ENCODE data around the gene PMVK.

The PMVK gene

DNA sequence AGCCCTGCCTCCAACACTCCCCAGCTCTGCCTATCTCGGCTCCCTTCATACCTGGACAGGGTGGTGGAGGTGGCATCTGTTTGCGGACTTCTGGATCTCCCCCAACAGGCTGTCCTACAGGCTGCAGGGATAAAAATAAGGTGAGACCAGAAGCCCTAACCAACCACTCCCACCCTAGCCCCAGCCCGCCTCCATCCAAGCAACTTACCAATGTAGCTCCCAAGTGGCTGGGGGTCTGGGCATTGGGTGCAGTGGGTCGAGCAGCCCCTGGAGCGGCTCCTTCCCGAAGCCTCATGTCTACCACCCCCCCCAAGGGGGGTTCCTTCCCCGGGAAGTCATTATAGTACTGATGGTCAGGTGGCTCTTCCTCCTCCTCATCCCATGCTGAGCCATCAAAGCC, 29.6 kb upstream of the PMVK start:
- no peak for DNase-seq (ENCODE audit: low spot score)

DNA sequence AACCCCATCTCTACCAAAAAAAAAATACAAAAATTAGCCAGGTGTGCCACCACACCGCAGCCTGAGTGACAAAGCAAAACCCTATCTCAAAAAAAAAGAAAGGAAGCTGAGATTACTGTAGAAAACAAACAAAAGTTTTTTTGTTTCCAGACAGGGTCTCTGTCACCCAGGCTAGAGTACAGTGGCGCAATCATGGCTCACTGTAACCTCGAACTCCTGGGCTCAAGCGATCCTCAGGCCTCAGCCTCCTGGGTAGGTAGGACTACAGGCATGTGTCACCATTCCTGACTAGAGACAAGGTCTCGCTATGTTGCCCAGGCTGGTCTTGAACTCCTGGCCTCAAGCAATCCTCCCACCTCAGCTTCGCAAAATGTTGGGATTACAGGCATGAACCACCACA, 27.8 kb upstream of the PMVK start:
- no peak for DNase-seq (ENCODE audit: low spot score)

DNA sequence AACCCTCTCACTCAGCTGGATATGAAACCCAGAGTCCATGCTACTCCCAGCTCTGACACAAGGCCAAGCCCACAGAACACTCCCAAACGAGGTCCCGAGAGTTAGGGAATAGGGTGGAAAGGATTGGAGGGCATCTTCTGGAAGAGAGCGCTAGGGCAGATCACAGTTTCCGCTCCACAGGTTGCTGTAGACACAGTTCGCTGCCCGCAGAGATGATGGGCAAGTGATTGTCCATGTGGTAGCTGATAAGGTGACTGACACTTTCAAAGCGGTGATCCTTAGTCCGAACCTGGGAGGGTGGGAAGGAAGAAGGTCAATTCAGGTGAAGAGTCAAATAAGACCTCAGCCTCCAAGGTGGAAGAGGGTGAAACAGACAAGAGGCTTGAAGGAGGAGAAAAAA, 27.1 kb upstream of the PMVK start:
- DNase-seq (ENCODE audit: low spot score): no peak

DNA sequence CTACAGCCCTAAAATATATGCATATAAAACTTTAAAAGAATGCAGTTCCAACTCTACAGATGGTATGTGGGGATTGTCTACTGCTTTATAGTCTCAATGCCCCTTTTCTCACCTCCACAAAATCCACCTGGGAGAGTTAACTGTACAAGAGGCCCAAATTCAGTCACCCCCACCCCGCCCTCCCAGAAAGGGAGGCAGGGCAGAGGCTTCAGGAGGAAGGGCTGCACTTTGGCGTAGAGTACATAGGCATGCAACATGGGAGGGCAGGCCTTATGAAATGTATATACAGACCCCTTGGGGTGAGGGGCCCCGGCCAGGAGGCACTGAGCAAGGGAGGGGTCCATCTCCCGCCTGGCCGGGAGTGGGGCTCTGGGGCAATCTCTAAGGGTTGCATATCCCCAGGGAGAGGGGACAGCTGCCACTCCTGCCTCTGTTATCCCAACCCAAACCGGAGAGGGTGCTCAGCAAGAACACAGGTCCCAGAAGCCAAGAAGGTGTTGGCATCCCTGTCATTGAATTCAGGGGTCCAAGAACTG, 26.3 kb upstream of the PMVK start:
- no peak for DNase-seq (ENCODE audit: low spot score)

- no peak for DNase-seq (ENCODE audit: low spot score)
Observed at GRCh38 chr1:154962156-154962749, 25.7 kb upstream of the PMVK start.

DNA sequence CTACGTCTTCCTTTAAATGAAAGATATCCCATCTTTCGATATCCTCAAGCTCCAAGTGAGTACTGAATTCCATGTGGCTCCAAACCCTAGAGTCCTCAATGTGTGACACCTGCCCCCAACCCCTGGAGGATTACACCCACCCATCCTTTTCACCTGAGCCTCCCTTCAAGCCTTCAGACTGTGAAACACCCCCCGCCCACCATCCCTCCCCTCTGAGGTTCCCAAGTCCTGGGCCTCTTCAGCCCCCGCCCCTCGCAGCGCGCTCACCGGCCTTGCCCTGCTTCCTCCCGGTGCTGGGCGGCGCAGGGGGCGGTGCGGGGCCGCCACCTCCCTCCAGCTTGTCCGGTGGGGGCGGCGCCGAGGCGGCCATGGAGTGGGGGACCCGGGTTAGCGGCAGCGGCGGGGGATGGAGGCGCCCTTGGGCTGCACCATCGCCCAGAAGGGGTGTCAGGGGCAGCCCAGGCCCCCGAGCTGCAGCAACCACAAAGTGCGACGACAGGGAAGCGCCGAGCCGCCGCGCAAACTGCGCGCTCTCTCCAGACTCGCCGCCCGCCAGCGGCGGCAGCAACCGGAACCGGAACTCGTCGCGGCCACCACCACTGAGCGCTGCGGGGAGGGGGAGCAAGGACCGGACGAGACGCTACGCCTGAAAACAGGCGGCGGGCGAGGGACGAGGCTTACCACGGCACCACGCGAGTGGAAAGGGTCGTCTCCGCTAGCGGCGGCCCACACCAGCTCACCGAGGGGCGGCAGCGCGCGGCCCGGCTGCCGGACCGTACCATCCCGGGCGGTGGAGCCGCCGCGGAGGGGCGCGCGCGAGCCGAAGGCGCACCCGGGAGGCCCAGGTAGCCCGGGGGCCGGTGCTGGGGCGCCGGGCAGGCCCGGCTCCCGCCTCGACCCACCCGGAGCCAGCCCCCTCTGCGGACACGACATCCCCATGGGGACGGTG, 25.0 kb upstream of the PMVK start, which contains the start of gene PYGO2:
Gene PYGO2, minus strand, starts transcription at position 576 of the 949 bp plus-strand sequence. Its CDS starts 206 bp downstream, at position 370.
- DNase-seq (ENCODE audit: low spot score): peak; percentile 87

DNA sequence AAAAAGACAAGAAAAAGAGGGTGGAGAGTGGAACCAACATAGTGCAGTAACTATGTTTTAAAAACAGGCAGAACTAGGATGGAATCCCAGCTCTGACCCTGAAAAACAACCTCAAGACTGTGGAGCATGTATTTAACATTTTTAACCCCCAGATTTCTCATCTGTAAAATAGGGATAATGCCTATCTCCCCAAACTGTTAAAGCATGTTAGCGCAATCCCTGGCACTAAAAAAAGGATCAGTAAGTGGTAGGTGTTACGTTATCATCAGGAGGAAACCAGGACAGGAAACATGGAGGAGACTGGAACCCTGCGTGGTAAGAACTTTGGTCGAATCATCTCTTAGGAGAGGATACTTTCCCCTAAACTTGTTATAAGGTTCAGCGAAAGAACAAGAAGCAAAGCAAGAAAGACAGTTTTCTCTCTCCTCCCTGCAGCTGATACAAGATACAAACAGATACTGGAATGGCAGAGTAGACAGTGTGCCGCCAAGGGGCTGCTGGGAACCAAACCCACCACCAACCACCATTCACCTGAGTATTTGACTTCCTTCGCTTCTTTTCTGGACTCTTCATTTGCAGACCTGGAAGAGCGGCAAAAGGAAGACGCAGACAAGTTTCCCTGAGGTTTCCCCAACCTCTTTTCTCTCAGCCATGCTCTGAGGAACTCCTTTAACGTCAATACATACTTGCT, 24.1 kb upstream of the PMVK start:
- DNase-seq (ENCODE audit: low spot score): no peak

GRCh38 chr1:154959426-154959780, 22.9 kb upstream of the PMVK start:
- DNase-seq (ENCODE audit: low spot score): no peak

GRCh38 chr1:154958681-154959425, 22.3 kb upstream of the PMVK start:
- DNase-seq (ENCODE audit: low spot score): no peak

DNA sequence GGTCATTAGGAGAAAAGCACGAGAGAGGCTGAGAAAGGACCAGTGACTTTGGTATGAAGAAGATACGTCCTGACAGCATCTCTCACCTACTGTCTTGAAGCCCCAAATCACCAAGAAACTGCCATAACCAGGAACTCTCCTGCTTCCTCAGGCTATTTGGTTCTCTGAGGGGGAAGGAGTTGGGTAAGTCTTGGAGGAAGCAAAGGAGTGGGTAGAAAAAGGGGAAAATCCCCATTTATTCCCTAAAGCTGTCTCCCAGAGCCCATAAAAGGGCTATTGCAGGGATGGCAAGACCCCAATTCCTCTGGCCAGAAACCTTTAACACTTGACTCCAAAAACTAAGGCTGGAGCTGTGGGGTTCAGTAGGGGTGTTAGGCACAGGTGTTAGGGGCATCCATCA, 21.5 kb upstream of the PMVK start:
- no peak for DNase-seq (ENCODE audit: low spot score)

DNA sequence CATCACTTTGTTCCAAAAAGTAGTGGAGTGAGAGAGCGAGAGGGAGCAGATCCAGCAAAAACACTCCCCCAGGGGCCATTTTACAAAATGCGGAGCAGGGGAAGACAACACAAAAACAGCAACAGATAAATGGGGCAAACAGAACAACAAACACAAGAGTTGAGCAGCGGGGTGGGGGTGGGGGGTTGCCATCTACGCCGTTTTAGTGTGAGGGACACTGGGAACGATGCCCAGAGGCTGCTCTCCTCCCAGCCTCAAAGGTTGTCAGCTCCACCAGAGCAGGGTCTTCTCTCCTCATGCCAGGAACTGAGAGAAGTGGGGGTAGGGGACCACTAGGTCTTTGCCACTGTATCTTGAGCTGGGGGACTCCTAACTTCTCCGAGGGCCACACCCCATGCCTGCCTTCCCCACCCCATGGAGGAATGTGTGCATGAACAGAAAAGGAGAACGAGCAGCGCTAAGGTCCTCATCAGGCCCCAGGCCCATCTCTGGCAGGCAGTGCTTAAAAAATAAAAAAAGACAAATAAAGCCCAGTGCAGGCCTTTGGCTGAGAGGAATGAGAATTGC, 20.7 kb upstream of the PMVK start:
- no peak for DNase-seq (ENCODE audit: low spot score)

- no peak for DNase-seq (ENCODE audit: low spot score)
Observed at GRCh38 chr1:154956544-154956941, 20.0 kb upstream of the PMVK start.

DNA sequence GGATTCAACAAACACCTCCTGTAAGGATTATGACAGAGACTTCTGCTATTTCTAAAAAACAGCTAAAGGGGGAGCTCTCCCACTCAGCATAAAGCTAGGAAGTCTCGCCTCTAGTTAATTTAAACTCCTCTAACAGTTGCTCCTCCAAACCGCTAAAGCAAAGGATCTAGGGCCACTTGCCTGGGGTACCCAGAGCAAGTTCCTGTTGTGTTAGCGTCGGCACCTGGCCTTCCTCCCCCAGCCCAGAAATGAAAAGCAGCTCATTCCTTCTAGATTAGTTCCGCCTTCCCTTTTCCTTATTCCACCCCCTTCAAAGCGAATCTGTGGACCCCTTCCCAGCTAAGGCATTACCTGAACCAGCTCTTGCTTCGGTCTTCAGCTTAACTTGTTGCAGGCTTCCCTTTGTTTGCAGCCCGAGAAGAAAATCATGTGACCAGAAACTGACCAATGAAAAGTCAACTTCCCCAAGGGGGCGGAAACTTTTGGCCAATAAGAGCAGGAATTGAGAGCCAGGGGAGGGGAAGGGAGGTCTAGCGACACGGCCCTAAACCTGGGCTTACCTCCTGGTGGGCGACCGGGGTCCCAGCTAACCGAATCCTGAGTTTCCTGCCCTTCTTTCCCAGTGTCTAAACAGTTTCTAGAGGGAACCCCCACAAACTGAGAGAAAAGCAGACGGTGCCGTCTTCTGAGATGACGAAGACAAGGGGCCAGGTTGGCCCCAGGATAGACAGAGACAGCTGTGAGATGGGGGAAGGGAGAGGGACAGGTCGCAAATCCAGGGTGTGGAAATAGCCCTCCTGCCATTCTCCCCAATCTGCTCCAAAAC, 19.4 kb upstream of the PMVK start, which contains the start of gene PBXIP1:
Gene PBXIP1, minus strand, starts transcription at position 382 of the 826 bp plus-strand sequence. CDS start 2,378 bp downstream, outside the sequence.
- DNase-seq (ENCODE audit: low spot score): peak; percentile 100

GRCh38 chr1:154955039-154955717, 18.7 kb upstream of the PMVK start:
- DNase-seq (ENCODE audit: low spot score): no peak

- DNase-seq (ENCODE audit: low spot score): no peak
Observed at GRCh38 chr1:154954541-154954940, 18.0 kb upstream of the PMVK start.

DNA sequence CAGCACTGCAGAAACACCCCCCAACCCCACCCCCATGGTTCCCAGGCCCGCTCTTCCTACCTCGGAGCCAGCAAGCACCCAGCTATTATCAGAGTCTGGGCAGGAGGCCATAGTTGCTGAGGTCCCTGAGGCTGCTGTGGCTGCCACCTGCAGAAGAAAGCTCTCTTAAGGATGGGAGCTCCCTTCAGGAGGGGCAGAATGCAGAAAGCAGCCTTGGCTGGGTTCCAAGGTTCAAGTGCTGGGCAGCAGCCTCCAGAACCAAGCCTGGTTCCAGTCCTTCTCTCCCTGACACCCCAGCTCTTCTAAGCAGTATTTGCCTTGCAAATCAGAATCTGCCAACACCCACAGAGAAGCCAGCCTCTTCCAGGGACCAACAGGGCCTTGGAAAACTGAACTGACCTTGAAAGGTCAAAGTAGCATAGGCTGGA, 17.1 kb upstream of the PMVK start:
- DNase-seq (ENCODE audit: low spot score): no peak

DNA sequence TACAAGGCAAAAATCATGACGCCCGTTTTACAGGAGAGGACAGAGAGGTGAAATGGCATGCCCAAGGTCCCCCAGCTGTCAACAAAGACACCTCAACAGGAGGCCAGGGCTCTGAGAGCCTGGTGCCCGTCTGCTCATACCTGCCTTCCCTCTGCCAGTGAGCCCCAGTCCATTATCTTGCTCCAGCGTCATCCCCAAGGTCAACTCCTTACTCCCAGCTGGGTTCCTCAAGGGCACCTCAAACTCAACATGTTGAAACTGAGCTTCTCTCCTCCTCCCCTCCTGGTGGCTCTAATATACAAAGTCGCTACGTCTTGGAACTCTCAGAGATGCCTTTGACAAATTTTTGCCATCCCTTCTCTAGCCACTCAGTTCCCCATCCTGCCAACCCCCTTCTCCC, 16.1 kb upstream of the PMVK start:
- DNase-seq (ENCODE audit: low spot score): no peak

DNA sequence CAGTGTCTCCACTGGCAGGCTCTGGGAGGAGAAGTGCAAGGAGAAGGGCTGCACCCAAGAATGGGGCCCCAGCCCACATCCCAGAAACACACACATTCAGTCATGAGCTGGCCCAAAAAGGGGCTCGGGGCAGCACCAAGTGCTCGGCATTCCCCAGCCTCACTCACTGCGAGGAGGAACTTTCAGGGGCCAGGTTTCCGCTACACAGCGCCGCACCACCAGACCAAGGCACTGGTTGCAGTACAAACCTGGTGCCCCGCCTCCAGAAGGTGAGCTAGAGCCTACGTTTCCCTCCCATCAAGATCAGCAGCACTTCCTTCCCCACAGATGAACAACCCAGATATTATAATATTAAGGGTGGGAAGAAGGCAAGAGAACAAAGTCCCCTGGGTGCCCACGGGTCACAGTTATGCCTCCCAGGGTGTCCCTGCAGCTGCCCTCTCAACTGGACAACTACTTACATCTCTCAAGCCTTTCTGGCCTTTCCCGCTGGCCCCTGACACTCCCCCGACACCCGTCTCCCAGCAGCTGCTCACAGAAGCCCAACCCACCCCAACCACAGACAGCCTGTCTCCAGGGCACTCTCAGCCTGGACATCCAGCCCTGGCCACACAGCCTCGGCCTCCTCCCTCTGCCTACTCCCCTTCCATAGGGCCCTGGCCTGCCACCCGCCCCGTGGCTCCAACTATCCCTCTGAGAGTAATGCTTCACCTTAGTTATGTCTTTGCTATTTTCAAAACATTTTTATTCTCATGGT, 15.6 kb upstream of the PMVK start:
- no peak for DNase-seq (ENCODE audit: low spot score)

DNA sequence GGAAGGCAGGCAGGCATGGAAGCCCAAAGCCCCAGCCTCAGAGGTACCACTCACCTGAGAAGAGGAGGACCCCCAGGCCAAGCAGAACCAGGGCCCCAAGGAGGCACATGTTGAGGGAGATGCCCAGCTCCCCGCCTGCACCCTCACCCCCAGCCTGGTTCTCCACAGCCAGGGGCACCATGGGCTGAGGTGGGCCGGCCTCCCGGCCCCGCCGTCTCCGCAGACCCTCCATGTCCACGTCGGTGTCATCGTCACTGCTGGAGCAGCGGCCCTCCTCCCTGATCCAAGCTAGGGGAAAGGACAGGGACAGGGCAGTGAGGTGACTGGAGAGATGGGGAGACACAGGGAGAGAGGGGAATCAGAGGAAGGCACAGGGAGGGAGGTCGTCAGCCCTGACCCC, 11.6 kb upstream of the PMVK start:
- DNase-seq (ENCODE audit: low spot score): no peak
